Fibroblast of villous mesenchyme (primary cell): ENCODE data around the gene CAMK2N2. TPM values are rescaled to one million over a fixed set of nuclear protein-coding genes. Genes with fewer than 3 reads are reported as not detected.
A peak's percentile ranks its signal among the peaks of the same experiment; 100 is the strongest.
"Not testable (repeated sequence)": the region's sequence is repeated elsewhere in the genome, so short reads cannot be mapped to it uniquely, and the experiment has no call there.

Source experiments
- DNase-seq: peaks from one replicate; pipeline ENCODE4 v3.0.0-alpha.2; 2010; ENCODE audit warnings: low read depth
- H3K4me3 ChIP-seq: 2 replicates; pipeline ENCODE4 v1.5.1; 2011; ENCODE audit warnings: low read depth, mild to moderate bottlenecking, low read length
- CTCF ChIP-seq: IDR thresholded peaks from 2 replicates; pipeline ENCODE4 v1.5.1; 2012; ENCODE audit warnings: low read depth, mild to moderate bottlenecking, low read length; ENCODE audit not compliant: insufficient read depth
- total RNA-seq: library from RNA; depleted of rRNA; stranded (reverse); fragments of >200 nt; gene quantifications from 2 replicates; pipeline ENCODE4 v1.2.3, GENCODE V29; 2012

The CAMK2N2 gene
- total RNA-seq, 1 donor = not detected

GRCh38 chr3:184275961-184276910 is 14.9 kb upstream of the CAMK2N2 start, which contains the start of gene ECE2:
Gene ECE2 (plus strand): TSS chr3:184276022. CDS start chr3:184276154, 132 bp downstream.
- no peak for DNase-seq
- no peak within 1 kb of the TSS for H3K4me3 ChIP-seq
- TF ChIP-seq CTCF = no peak

DNA sequence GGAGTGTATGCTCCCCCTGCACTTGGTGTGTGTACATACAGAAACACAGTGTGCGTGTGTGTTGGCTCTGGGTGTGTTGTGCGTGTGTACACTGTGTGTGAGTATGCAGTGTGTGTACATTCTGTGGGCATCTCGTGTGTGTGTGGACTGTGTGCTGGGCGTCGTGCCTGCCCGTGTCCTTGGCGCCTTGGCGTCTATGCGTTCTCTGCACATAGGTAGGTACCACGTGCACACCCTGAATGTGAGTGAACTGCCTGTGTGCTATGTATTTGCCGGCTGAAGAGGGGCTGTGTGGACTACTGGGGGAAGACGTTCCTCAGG is 14.0 kb upstream of the CAMK2N2 start:
- no peak overlapping the region for H3K4me3 ChIP-seq
- TF ChIP-seq CTCF = no peak
- no peak for DNase-seq

DNA sequence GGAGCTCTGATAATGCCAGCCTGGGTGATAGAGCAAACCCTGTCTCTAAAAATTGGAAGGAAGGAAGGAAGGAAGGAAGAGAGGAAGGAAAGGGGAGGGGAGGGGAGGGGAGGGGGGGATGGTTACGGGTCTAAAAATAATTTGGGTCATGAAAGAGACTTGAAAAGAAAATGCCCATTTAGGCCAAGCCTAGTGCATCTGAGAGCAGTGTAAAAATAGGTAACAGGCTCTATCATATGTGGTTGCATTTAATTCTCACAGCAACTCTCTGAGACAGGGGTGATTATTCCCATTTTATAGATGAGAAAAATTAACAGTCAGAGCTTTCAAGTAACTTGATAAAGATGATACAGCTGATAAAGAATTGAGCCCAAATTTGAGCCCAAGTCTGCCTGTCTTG is 10.9 kb upstream of the CAMK2N2 start:
- H3K4me3 ChIP-seq = no peak overlapping the region
- no peak for TF ChIP-seq CTCF
- DNase-seq = no peak

DNA sequence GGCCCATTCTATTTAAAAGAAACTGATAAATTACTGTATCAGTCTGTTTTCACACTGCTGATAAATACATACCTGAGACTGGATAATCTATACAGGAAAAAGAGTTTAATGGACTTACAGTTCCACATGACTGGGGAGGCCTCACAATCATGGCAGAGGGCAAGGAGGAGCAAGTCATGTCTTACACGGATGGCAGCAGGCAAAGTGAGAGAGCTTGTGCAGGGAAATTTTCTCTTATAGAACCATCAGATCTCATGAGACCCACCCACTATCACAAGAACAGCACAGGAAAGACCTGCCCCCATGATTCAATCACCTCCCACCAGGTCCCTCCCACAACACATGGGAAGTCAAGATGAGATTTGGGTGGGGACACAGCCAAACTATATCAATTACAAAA is 5.9 kb upstream of the CAMK2N2 start:
- not testable (repeated sequence) for H3K4me3 ChIP-seq, DNase-seq

DNA sequence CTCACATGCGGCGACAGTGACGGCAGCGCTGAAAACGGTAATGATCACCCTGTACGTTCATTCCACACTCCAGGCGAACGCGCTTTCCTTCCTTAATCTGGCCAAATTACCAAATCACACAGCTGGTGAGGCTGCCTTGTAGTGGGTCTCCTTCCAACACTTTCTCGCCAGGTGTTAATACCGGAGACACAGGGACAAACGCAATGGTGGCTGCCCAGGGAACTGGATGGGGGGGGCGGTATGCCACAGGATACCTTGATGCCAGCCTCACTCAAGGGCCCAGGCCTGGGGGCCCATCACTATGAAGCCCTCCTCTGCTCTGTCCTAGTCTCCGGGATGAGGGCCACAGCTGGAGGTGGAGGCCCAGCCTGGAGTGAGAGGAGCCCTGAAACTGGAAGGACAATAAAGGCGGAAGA is 1.4 kb upstream of the CAMK2N2 start:
- H3K4me3 ChIP-seq = no peak overlapping the region
- peak; percentile 7 for DNase-seq
- no peak for TF ChIP-seq CTCF

DNA sequence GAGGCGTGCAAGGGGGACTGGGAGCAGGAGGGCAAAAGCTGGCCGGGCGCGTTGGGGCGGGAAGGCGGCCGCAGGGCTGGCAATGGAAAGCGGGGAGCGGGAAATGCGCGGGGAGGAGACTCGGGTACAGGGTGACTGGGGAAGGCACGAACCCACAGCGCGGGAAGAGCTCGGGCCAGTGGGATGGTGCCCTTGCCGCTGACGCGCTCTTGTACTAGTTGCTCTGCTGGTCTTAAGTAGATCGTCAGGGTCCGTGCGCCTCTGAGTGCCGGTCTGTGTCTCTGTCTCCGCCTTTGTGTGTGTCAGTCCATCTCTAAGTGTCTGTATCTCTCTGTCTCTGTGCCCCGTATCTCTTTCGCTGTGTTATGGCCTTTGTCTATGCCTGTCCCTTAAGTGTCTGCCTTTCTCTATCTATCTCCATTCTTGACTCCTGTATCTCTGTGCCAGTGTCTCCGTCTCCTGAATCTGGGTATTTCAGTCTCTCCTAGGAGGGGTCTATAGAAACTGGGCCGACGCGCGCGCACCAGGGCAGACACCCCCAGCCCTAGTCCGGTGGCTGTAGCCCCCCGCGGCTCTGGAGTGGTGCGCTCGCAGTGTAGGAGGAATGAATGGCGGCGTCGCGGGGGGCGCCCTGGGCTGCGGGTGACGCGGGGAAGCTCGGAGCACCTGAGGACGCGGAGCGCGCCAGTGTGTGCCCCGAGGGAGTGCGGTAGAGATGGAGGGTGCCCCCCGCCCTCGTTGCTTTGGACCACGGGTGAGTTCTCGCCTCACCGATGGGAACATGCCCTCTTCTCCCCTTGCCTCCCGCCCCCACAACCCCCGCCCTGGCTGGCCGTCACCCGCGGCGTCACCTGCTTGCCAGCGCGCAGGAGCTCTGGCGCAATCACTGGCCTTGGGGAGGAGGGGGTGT is 756 bp upstream of the CAMK2N2 start:
- peak overlapping the region; percentile 50 for H3K4me3 ChIP-seq
- peak; percentile 31 for DNase-seq
- TF ChIP-seq CTCF = no peak

- no peak for DNase-seq
- peak overlapping the region; percentile 44 for H3K4me3 ChIP-seq
- no peak for TF ChIP-seq CTCF
Measured at GRCh38 chr3:184260724-184261269, 556 bp downstream of the CAMK2N2 start.
